Prostate gland (tissue), 2 donors: ENCODE data around the gene ASCC3. TPM values are rescaled to one million over a fixed set of nuclear protein-coding genes. Genes with fewer than 3 reads are reported as not detected.

ENCODE experiments used
- DNase-seq: peaks from one replicate; pipeline ENCODE4 v3.0.0-alpha.2; 2019; ENCODE audit warnings: low spot score
- H3K27ac ChIP-seq, 2 donors: fragments of 200-600 bp; sonication (generic); 2 replicates each; pipeline ENCODE4 v1.5.1; 2017 to 2019
- H3K27me3 ChIP-seq: fragments of 200-600 bp; sonication (generic); replicated peaks from 2 replicates; pipeline ENCODE4 v1.5.1; 2019; ENCODE audit not compliant: insufficient read depth
- H3K36me3 ChIP-seq, 2 donors: fragments of 200-600 bp; sonication (generic); 1 replicate in 1 of 2; 2 replicates in 1 of 2; pipeline versions ENCODE4 v1.5.1 to v1.8.1; 2017 to 2019
- H3K4me1 ChIP-seq: fragments of 200-600 bp; sonication (generic); replicated peaks from 2 replicates; pipeline ENCODE4 v1.5.1; 2019
- H3K4me3 ChIP-seq, 2 donors: fragments of 200-600 bp; sonication (generic); 2 replicates each; pipeline ENCODE4 v1.5.1; 2017 to 2019
- H3K9me3 ChIP-seq: fragments of 200-600 bp; sonication (generic); 2 replicates; pipeline ENCODE4 v1.5.1; 2017
- CTCF ChIP-seq, 4 experiments: fragments of 200-600 bp in 2 of 4; fragments of 450-650 bp in 2 of 4; sonication (generic) in 2 of 4; IDR thresholded peaks; 1 replicate in 3 of 4; 2 replicates in 1 of 4; pipeline ENCODE4 v1.5.1; 2016 to 2019; ENCODE audit warnings: antibody characterized with exemption in 4 of 4, mild to moderate bottlenecking in 2 of 4, moderate library complexity in 2 of 4
- POLR2A ChIP-seq: fragments of 450-650 bp; IDR thresholded peaks from one replicate; pipeline ENCODE4 v1.6.1; 2016; ENCODE audit warnings: antibody characterized with exemption, mild to moderate bottlenecking
- POLR2AphosphoS5 ChIP-seq: sonication (generic); formaldehyde crosslinking; IDR thresholded peaks from one replicate; pipeline ENCODE4 v1.6.1; 2017; ENCODE audit warnings: antibody characterized with exemption
- WGBS: methylation state at CpG from one replicate; pipeline ENCODE4 v1.1.5; 2018; 5-methylcytosine and 5-hydroxymethylcytosine counted together
- intact Hi-C: fragments of 100-400 bp; cut with DNase I; formaldehyde crosslinking; loops from one replicate; pipeline ENCODE4 v1.14.2; 2022
- total RNA-seq, 2 donors: library from RNA; depleted of rRNA; stranded (reverse); fragments of >200 nt; gene quantifications; one replicate each; pipeline ENCODE4 v1.1.0, GENCODE V29; 2016

The ASCC3 gene
- total RNA-seq, 2 donors from 2014 or later = 27.6 to 35.9 TPM

GRCh38 chr6:100785982-100786381, 95.1 kb downstream of the ASCC3 start:
- Histone ChIP-seq H3K9me3 (no peaks in the 10 kb centered on the region), H3K36me3 (no peaks in the 10 kb centered on the region), H3K4me3 (no peak overlapping the region), H3K27me3 (no peaks in the 10 kb centered on the region), H3K4me1 (no peaks in the 10 kb centered on the region), H3K27ac (no peak overlapping the region)
- no peak for DNase-seq
- TF ChIP-seq CTCF (IDR thresholded peaks at IDR 0.05) = no peak
- TF ChIP-seq POLR2A = no peak
- TF ChIP-seq POLR2AphosphoS5 = no peak
- intact Hi-C loops = no loop called here
- WGBS = 98% methylated on average over 1 of the region's 1 CpG

- no peak overlapping the region for H3K27ac ChIP-seq
- no peaks in the 10 kb centered on the region for H3K27me3 ChIP-seq
- no peak overlapping the region for H3K4me3 ChIP-seq
- H3K9me3 ChIP-seq = no peaks in the 10 kb centered on the region
- no peaks in the 10 kb centered on the region for H3K4me1 ChIP-seq
- intact Hi-C loops = no loop called here
- no peaks in the 10 kb centered on the region for H3K36me3 ChIP-seq
- no peak for TF ChIP-seq CTCF (IDR thresholded peaks at IDR 0.05)
- no peak for TF ChIP-seq POLR2A
- TF ChIP-seq POLR2AphosphoS5 = no peak
- no peak for DNase-seq
Measured at GRCh38 chr6:100780648-100781047, 100.5 kb downstream of the ASCC3 start.

- 43% methylated on average over 2 of the region's 2 CpGs for WGBS
- DNase-seq = no peak
- intact Hi-C loops = no loop called here
- H3K4me1 ChIP-seq = no peaks in the 10 kb centered on the region
- TF ChIP-seq POLR2A (no peak), CTCF (IDR thresholded peaks at IDR 0.05) (no peak), POLR2AphosphoS5 (no peak)
- H3K27ac ChIP-seq = no peak overlapping the region
- H3K9me3 ChIP-seq = no peaks in the 10 kb centered on the region
- H3K36me3 ChIP-seq = no peaks in the 10 kb centered on the region
- no peak overlapping the region for H3K4me3 ChIP-seq
- H3K27me3 ChIP-seq = no peaks in the 10 kb centered on the region
Measured at GRCh38 chr6:100775667-100776066, 105.5 kb downstream of the ASCC3 start.

GRCh38 chr6:100774681-100775080, 106.4 kb downstream of the ASCC3 start:
- no peak overlapping the region for H3K4me3 ChIP-seq
- intact Hi-C loops = no loop called here
- no peak overlapping the region for H3K27ac ChIP-seq
- no peaks in the 10 kb centered on the region for H3K9me3 ChIP-seq
- TF ChIP-seq POLR2AphosphoS5 (no peak), POLR2A (no peak), CTCF (IDR thresholded peaks at IDR 0.05) (no peak)
- H3K36me3 ChIP-seq = no peaks in the 10 kb centered on the region
- WGBS = 0% methylated on average over 1 of the region's 1 CpG
- no peaks in the 10 kb centered on the region for H3K4me1 ChIP-seq
- no peak for DNase-seq
- H3K27me3 ChIP-seq = no peaks in the 10 kb centered on the region

- TF ChIP-seq CTCF (IDR thresholded peaks at IDR 0.05) = no peak
- no peak for TF ChIP-seq POLR2A
- TF ChIP-seq POLR2AphosphoS5 = no peak
- H3K27ac ChIP-seq = no peak overlapping the region
- no peaks in the 10 kb centered on the region for H3K9me3 ChIP-seq
- WGBS = 89% methylated on average over 1 of the region's 1 CpG
- no peak overlapping the region for H3K4me3 ChIP-seq
- intact Hi-C loops = no loop called here
- DNase-seq = no peak
- H3K4me1 ChIP-seq = no peaks in the 10 kb centered on the region
- H3K36me3 ChIP-seq = no peaks in the 10 kb centered on the region
- H3K27me3 ChIP-seq = no peaks in the 10 kb centered on the region
Measured at GRCh38 chr6:100768816-100769351, 112.2 kb downstream of the ASCC3 start.
